Measurements from ENCODE around the gene FAM53C.

FAM53C gene

DNA sequence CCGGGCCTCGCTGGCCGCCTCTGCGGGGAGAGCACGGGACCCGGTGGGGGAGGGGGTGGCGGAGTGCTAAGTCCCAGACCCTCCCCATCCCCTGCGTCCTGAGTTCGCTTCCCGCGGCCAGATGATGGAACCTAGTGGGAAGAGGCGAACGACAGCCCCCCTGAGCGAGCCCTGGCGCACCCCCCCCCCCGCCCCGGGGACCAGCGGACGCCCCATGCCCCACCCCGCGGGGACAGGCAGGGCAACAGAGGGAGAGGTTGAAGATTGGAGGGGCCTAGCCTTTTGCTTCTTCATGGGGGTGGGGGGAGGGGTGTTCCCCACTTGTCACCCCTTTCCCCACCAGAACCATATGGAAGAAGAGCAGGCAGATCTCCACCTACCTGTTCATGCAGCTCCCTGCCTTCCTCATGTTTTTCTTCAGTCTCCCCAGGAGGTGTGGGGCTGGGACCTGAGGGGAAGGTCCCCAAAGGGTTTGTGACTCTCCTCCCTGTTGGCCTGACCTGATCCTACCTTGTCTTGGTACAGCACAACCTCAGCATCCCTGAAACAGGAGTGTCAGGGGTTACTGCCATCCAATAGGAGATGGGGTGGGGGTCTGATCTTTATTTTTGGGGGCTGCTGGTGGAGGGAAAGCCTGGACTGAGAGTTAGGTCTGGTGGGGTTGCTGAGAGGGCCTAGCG is 485 bp downstream of the FAM53C start:
- Histone ChIP-seq H2BK120ac (ENCODE audit: low read depth, low read length) (peak overlapping the region; percentile 71), H4K8ac (ENCODE audit: low read length) (peak overlapping the region; percentile 17), H2BK15ac (ENCODE audit: low read depth, poor library complexity, severe bottlenecking) (peak overlapping the region; percentile 71), H3K4me2 (ENCODE audit: low read length, poor library complexity, severe bottlenecking) (peak overlapping the region; percentile 55), H3K9me3 (ENCODE audit: control insufficient read depth, low read length) (no peaks in the 10 kb centered on the region), H2AFZ (ENCODE audit: low read depth, low read length) (no peak overlapping the region), H3K4me3 (ENCODE audit: insufficient read depth in 1 of 2, low read depth in 1 of 2, low read length in 2 of 2) (peak overlapping the region; percentile 91 to 99), H3K27ac (ENCODE audit: low read length, poor library complexity, severe bottlenecking) (peak overlapping the region; percentile 0), H3K4ac (ENCODE audit: low read depth in 1 of 2, low read length in 2 of 2) (peak overlapping the region in 1 of 2 experiments; percentile 98), H3K18ac (ENCODE audit: low read depth in 1 of 2, low read length in 2 of 2) (peak overlapping the region in 1 of 2 experiments; percentile 95), H2AK5ac (ENCODE audit: low read length, severe bottlenecking) (no peak overlapping the region), H3K14ac (ENCODE audit: low read length in 2 of 2) (peak overlapping the region; percentile 45 to 98), H3K79me1 (replicated peaks; ENCODE audit: low read length, poor library complexity, severe bottlenecking) (peaks cover 5% of the 10 kb centered on the region), H3K4me1 (ENCODE audit: control insufficient read depth, insufficient read depth, low read depth, low read length) (peaks cover 9% of the 10 kb centered on the region), H3K27me3 (ENCODE audit: control insufficient read depth in 1 of 2, insufficient read depth in 1 of 2, low read length in 2 of 2) (no peaks in the 10 kb centered on the region), H3K36me3 (ENCODE audit: control insufficient read depth in 1 of 2, insufficient read depth in 2 of 2, low read depth in 1 of 2, low read length in 2 of 2) (peaks cover 11 to 32% of the 10 kb centered on the region in 2 experiments), H2BK12ac (ENCODE audit: low read length in 2 of 2) (peak overlapping the region in 1 of 2 experiments; percentile 86), H2BK5ac (ENCODE audit: low read depth, low read length, poor library complexity, severe bottlenecking) (no peak overlapping the region), H4K91ac (ENCODE audit: low read length) (peak overlapping the region; percentile 99), H3K23ac (ENCODE audit: low read length in 2 of 2) (peak overlapping the region in 1 of 2 experiments; percentile 46), H3K9ac (ENCODE audit: low read length) (peak overlapping the region; percentile 100)
- DNase-seq, result peak; percentile 25
- WGBS, result under 1% methylated on average over 16 of the region's 22 CpGs

DNA sequence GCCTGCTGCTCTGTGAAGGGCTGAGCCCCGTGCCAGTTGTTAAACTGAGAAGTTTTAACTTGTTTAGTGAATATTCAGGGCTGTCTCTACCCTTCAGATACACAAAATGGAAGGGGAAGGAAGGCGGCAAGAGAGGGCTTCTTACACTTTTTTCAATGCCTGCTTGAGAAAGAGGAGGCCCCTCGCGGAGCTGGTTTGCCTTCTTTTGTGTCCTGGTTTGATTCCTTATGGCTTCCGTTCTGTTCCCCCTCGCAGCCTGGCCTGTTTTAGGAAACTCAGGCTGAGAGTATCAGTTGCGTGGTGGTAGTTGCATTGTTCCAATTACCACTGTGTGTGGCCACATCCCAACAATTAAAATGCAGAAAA is 1.0 kb downstream of the FAM53C start:
- Histone ChIP-seq H3K9me3 (ENCODE audit: control insufficient read depth, low read length) (no peaks in the 10 kb centered on the region), H3K27me3 (ENCODE audit: control insufficient read depth in 1 of 2, insufficient read depth in 1 of 2, low read length in 2 of 2) (no peaks in the 10 kb centered on the region), H3K9ac (ENCODE audit: low read length) (peak overlapping the region; percentile 100), H4K91ac (ENCODE audit: low read length) (no peak overlapping the region), H4K8ac (ENCODE audit: low read length) (peak overlapping the region; percentile 39), H3K4me3 (ENCODE audit: insufficient read depth in 1 of 2, low read depth in 1 of 2, low read length in 2 of 2) (peak overlapping the region; percentile 91 to 99), H2BK120ac (ENCODE audit: low read depth, low read length) (no peak overlapping the region), H2BK15ac (ENCODE audit: low read depth, poor library complexity, severe bottlenecking) (no peak overlapping the region), H3K27ac (ENCODE audit: low read length, poor library complexity, severe bottlenecking) (peak overlapping the region; percentile 0), H3K4ac (ENCODE audit: low read depth in 1 of 2, low read length in 2 of 2) (peak overlapping the region in 1 of 2 experiments; percentile 98), H2AK5ac (ENCODE audit: low read length, severe bottlenecking) (peak overlapping the region; percentile 12), H3K4me2 (ENCODE audit: low read length, poor library complexity, severe bottlenecking) (peak overlapping the region; percentile 55), H3K36me3 (ENCODE audit: control insufficient read depth in 1 of 2, insufficient read depth in 2 of 2, low read depth in 1 of 2, low read length in 2 of 2) (peaks cover 13 to 37% of the 10 kb centered on the region in 2 experiments), H2BK5ac (ENCODE audit: low read depth, low read length, poor library complexity, severe bottlenecking) (no peak overlapping the region), H3K18ac (ENCODE audit: low read depth in 1 of 2, low read length in 2 of 2) (peak overlapping the region in 1 of 2 experiments; percentile 95), H3K4me1 (ENCODE audit: control insufficient read depth, insufficient read depth, low read depth, low read length) (peaks cover 9% of the 10 kb centered on the region), H3K14ac (ENCODE audit: low read length in 2 of 2) (peak overlapping the region in 1 of 2 experiments; percentile 98), H3K23ac (ENCODE audit: low read length in 2 of 2) (no peak overlapping the region), H2BK12ac (ENCODE audit: low read length in 2 of 2) (no peak overlapping the region), H3K79me1 (replicated peaks; ENCODE audit: low read length, poor library complexity, severe bottlenecking) (peaks cover 5% of the 10 kb centered on the region), H2AFZ (ENCODE audit: low read depth, low read length) (no peak overlapping the region)
- 0% methylated on average over 7 of the region's 7 CpGs for WGBS
- DNase-seq, result peak; percentile 53

- peak overlapping the region in 1 of 2 experiments; percentile 66 for H3K14ac ChIP-seq (ENCODE audit: low read length in 2 of 2)
- no peak for DNase-seq
- H3K9ac ChIP-seq (ENCODE audit: low read length), result peak overlapping the region; percentile 100
- no peak overlapping the region for H3K18ac ChIP-seq (ENCODE audit: low read depth in 1 of 2, low read length in 2 of 2)
- no peak overlapping the region for H2AFZ ChIP-seq (ENCODE audit: low read depth, low read length)
- H2BK5ac ChIP-seq (ENCODE audit: low read depth, low read length, poor library complexity, severe bottlenecking), result no peak overlapping the region
- H3K4me1 ChIP-seq (ENCODE audit: control insufficient read depth, insufficient read depth, low read depth, low read length), result peaks cover 9% of the 10 kb centered on the region
- no peak overlapping the region for H4K91ac ChIP-seq (ENCODE audit: low read length)
- H4K8ac ChIP-seq (ENCODE audit: low read length), result peak overlapping the region; percentile 39
- no peak overlapping the region for H2BK120ac ChIP-seq (ENCODE audit: low read depth, low read length)
- H2BK15ac ChIP-seq (ENCODE audit: low read depth, poor library complexity, severe bottlenecking), result no peak overlapping the region
- H3K4ac ChIP-seq (ENCODE audit: low read depth in 1 of 2, low read length in 2 of 2), result peak overlapping the region in 1 of 2 experiments; percentile 76
- H3K36me3 ChIP-seq (ENCODE audit: control insufficient read depth in 1 of 2, insufficient read depth in 2 of 2, low read depth in 1 of 2, low read length in 2 of 2), result peaks cover 15 to 41% of the 10 kb centered on the region in 2 experiments
- peak overlapping the region; percentile 55 for H3K4me2 ChIP-seq (ENCODE audit: low read length, poor library complexity, severe bottlenecking)
- WGBS, result 83% methylated on average over 2 of the region's 2 CpGs
- H3K9me3 ChIP-seq (ENCODE audit: control insufficient read depth, low read length), result no peaks in the 10 kb centered on the region
- no peak overlapping the region for H3K23ac ChIP-seq (ENCODE audit: low read length in 2 of 2)
- peaks cover 8% of the 10 kb centered on the region for H3K79me1 ChIP-seq (replicated peaks; ENCODE audit: low read length, poor library complexity, severe bottlenecking)
- H3K27me3 ChIP-seq (ENCODE audit: control insufficient read depth in 1 of 2, insufficient read depth in 1 of 2, low read length in 2 of 2), result no peaks in the 10 kb centered on the region
- no peak overlapping the region for H2BK12ac ChIP-seq (ENCODE audit: low read length in 2 of 2)
- H3K27ac ChIP-seq (ENCODE audit: low read length, poor library complexity, severe bottlenecking), result peak overlapping the region; percentile 0
- H3K4me3 ChIP-seq (ENCODE audit: insufficient read depth in 1 of 2, low read depth in 1 of 2, low read length in 2 of 2), result peak overlapping the region in 1 of 2 experiments; percentile 99
- H2AK5ac ChIP-seq (ENCODE audit: low read length, severe bottlenecking), result peak overlapping the region; percentile 55
Observed at GRCh38 chr5:138339464-138339863, 1.4 kb downstream of the FAM53C start.

- H3K4ac ChIP-seq (ENCODE audit: low read depth in 1 of 2, low read length in 2 of 2), result no peak overlapping the region
- no peak overlapping the region for H2BK120ac ChIP-seq (ENCODE audit: low read depth, low read length)
- no peak overlapping the region for H3K23ac ChIP-seq (ENCODE audit: low read length in 2 of 2)
- peaks cover 12% of the 10 kb centered on the region for H3K79me1 ChIP-seq (replicated peaks; ENCODE audit: low read length, poor library complexity, severe bottlenecking)
- peak overlapping the region in 1 of 2 experiments; percentile 99 for H3K4me3 ChIP-seq (ENCODE audit: insufficient read depth in 1 of 2, low read depth in 1 of 2, low read length in 2 of 2)
- H3K27me3 ChIP-seq (ENCODE audit: control insufficient read depth in 1 of 2, insufficient read depth in 1 of 2, low read length in 2 of 2), result no peaks in the 10 kb centered on the region
- H2BK5ac ChIP-seq (ENCODE audit: low read depth, low read length, poor library complexity, severe bottlenecking), result no peak overlapping the region
- H3K36me3 ChIP-seq (ENCODE audit: control insufficient read depth in 1 of 2, insufficient read depth in 2 of 2, low read depth in 1 of 2, low read length in 2 of 2), result peaks cover 20 to 46% of the 10 kb centered on the region in 2 experiments
- no peak overlapping the region for H3K18ac ChIP-seq (ENCODE audit: low read depth in 1 of 2, low read length in 2 of 2)
- H3K4me2 ChIP-seq (ENCODE audit: low read length, poor library complexity, severe bottlenecking), result peak overlapping the region; percentile 55
- H2BK15ac ChIP-seq (ENCODE audit: low read depth, poor library complexity, severe bottlenecking), result no peak overlapping the region
- no peak overlapping the region for H4K8ac ChIP-seq (ENCODE audit: low read length)
- peaks cover 8% of the 10 kb centered on the region for H3K4me1 ChIP-seq (ENCODE audit: control insufficient read depth, insufficient read depth, low read depth, low read length)
- H2AFZ ChIP-seq (ENCODE audit: low read depth, low read length), result no peak overlapping the region
- H4K91ac ChIP-seq (ENCODE audit: low read length), result no peak overlapping the region
- no peak overlapping the region for H2BK12ac ChIP-seq (ENCODE audit: low read length in 2 of 2)
- no peak for DNase-seq
- no peak overlapping the region for H3K27ac ChIP-seq (ENCODE audit: low read length, poor library complexity, severe bottlenecking)
- H3K9me3 ChIP-seq (ENCODE audit: control insufficient read depth, low read length), result no peaks in the 10 kb centered on the region
- no peak overlapping the region for H3K14ac ChIP-seq (ENCODE audit: low read length in 2 of 2)
- peak overlapping the region; percentile 55 for H2AK5ac ChIP-seq (ENCODE audit: low read length, severe bottlenecking)
- peak overlapping the region; percentile 100 for H3K9ac ChIP-seq (ENCODE audit: low read length)
- WGBS, result 100% methylated on average over 1 of the region's 3 CpGs
Observed at GRCh38 chr5:138340008-138340407, 1.9 kb downstream of the FAM53C start.

All from mesenchymal stem cell (in vitro differentiated cells and primary cell).